ENCODE data around the gene F13A1. TPM values are rescaled to one million over a fixed set of nuclear protein-coding genes. Genes with fewer than 3 reads are reported as not detected.

Gene F13A1
- polyA plus RNA-seq, 1 of the 3 experiments (the other 2 are of a cell fraction), result not detected

GRCh38 chr6:6125495-6125894 is 195.0 kb downstream of the F13A1 start:
- peak; percentile 6 for DNase-seq
- H3K27ac ChIP-seq (ENCODE audit: low read depth in 2 of 2, low read length in 1 of 2), result no peak overlapping the region
- no peak for TF ChIP-seq TAF1 (IDR thresholded peaks at IDR 0.05; ENCODE audit: borderline replicate concordance, low read depth, low read length)
- TF ChIP-seq TEAD4 (IDR thresholded peaks at IDR 0.05; ENCODE audit: borderline replicate concordance, insufficient read depth), result no peak
- no peaks in the 10 kb centered on the region for H3F3A ChIP-seq (replicated peaks; ENCODE audit: insufficient read depth)
- H3K9me2 ChIP-seq, result no peaks in the 10 kb centered on the region
- ChIA-PET CTCF (no interaction called here), POLR2A (no interaction called here)
- no peak overlapping the region for H3K9ac ChIP-seq
- H4K20me1 ChIP-seq (ENCODE audit: insufficient read depth), result no peaks in the 10 kb centered on the region
- H2AFZ ChIP-seq (ENCODE audit: low read depth), result no peak overlapping the region
- H3K4me3 ChIP-seq (ENCODE audit: low read depth in 2 of 2, low read length in 1 of 2), result no peak overlapping the region
- no peaks in the 10 kb centered on the region for H3K36me3 ChIP-seq (replicated peaks in 1 of 2; ENCODE audit: control insufficient read depth in 1 of 2, insufficient read depth in 2 of 2, low read length in 1 of 2)
- 9% methylated on average over 3 of the region's 3 CpGs for WGBS (ENCODE audit: low lambda C conversion rate)
- no peaks in the 10 kb centered on the region for H3K9me3 ChIP-seq
- no peaks in the 10 kb centered on the region for H3K27me3 ChIP-seq (ENCODE audit: insufficient read depth)
- H3K4me1 ChIP-seq (ENCODE audit: control insufficient read depth in 1 of 2, insufficient read depth in 2 of 2, low read depth in 1 of 2, low read length in 1 of 2), result no peaks in the 10 kb centered on the region
- H3K79me2 ChIP-seq (ENCODE audit: insufficient read depth), result no peaks in the 10 kb centered on the region
- H3K4me2 ChIP-seq, result no peak overlapping the region

- H3K36me3 ChIP-seq (replicated peaks in 1 of 2; ENCODE audit: control insufficient read depth in 1 of 2, insufficient read depth in 2 of 2, low read length in 1 of 2), result no peaks in the 10 kb centered on the region
- WGBS (ENCODE audit: low lambda C conversion rate), result 0% methylated on average over 3 of the region's 3 CpGs
- H3K27ac ChIP-seq (ENCODE audit: low read depth in 2 of 2, low read length in 1 of 2), result no peak overlapping the region
- no peaks in the 10 kb centered on the region for H3K79me2 ChIP-seq (ENCODE audit: insufficient read depth)
- no peaks in the 10 kb centered on the region for H3K9me2 ChIP-seq
- H3F3A ChIP-seq (replicated peaks; ENCODE audit: insufficient read depth), result no peaks in the 10 kb centered on the region
- TF ChIP-seq EZH2phosphoT487 (IDR thresholded peaks at IDR 0.05; ENCODE audit: borderline replicate concordance, low read depth), result no peak
- TF ChIP-seq SIN3A (IDR thresholded peaks at IDR 0.05; ENCODE audit: borderline replicate concordance, low read depth, low read length), result no peak
- TF ChIP-seq EP300 (IDR thresholded peaks at IDR 0.05; ENCODE audit: borderline replicate concordance in 1 of 2, low read depth in 1 of 2, low read length in 1 of 2), result no peak
- TF ChIP-seq MAX (IDR thresholded peaks at IDR 0.05; ENCODE audit: low read depth), result no peak
- TF ChIP-seq NRF1 (IDR thresholded peaks at IDR 0.05; ENCODE audit: low read depth, low read length), result no peak
- TF ChIP-seq FOSL2 (IDR thresholded peaks at IDR 0.05; ENCODE audit: borderline replicate concordance, low read depth), result no peak
- no peak for TF ChIP-seq CHD2 (IDR thresholded peaks at IDR 0.05; ENCODE audit: low read length, partially characterized antibody)
- no peak for TF ChIP-seq MXI1 (IDR thresholded peaks at IDR 0.05; ENCODE audit: low read depth, low read length)
- TF ChIP-seq JUND (IDR thresholded peaks at IDR 0.05), result no peak
- TF ChIP-seq PBX3 (IDR thresholded peaks at IDR 0.05), result no peak
- TF ChIP-seq ELF1 (IDR thresholded peaks at IDR 0.05), result no peak
- H2AFZ ChIP-seq (ENCODE audit: low read depth), result no peak overlapping the region
- H3K4me1 ChIP-seq (ENCODE audit: control insufficient read depth in 1 of 2, insufficient read depth in 2 of 2, low read depth in 1 of 2, low read length in 1 of 2), result no peaks in the 10 kb centered on the region
- no peak for DNase-seq
- no peaks in the 10 kb centered on the region for H4K20me1 ChIP-seq (ENCODE audit: insufficient read depth)
- H3K4me2 ChIP-seq, result no peak overlapping the region
- H3K9ac ChIP-seq, result no peak overlapping the region
- ChIA-PET CTCF (no interaction called here), POLR2A (no interaction called here)
- H3K27me3 ChIP-seq (ENCODE audit: insufficient read depth), result no peaks in the 10 kb centered on the region
- no peak overlapping the region for H3K4me3 ChIP-seq (ENCODE audit: low read depth in 2 of 2, low read length in 1 of 2)
- no peaks in the 10 kb centered on the region for H3K9me3 ChIP-seq
Observed at GRCh38 chr6:6123803-6124202, 196.7 kb downstream of the F13A1 start.

All from SK-N-SH (cell line).